Hepatocyte (in vitro differentiated cells): ENCODE data around the gene ERGIC1.

Source experiments
- CTCF ChIP-seq: fragments of 200-600 bp; sonication (generic); IDR thresholded peaks from 2 replicates; pipeline ENCODE4 v1.5.1; 2016; ENCODE audit warnings: antibody characterized with exemption, mild to moderate bottlenecking; ENCODE audit not compliant: poor library complexity
- EZH2 ChIP-seq: fragments of 200-600 bp; sonication (generic); IDR thresholded peaks from 2 replicates; pipeline ENCODE4 v1.6.1; 2016; ENCODE audit warnings: antibody characterized with exemption, mild to moderate bottlenecking, borderline replicate concordance
- EZH2phosphoT487 ChIP-seq: fragments of 200-600 bp; sonication (generic); IDR thresholded peaks from one replicate; pipeline ENCODE4 v1.6.1; 2018; ENCODE audit warnings: antibody characterized with exemption, mild to moderate bottlenecking, low read depth, moderate library complexity; ENCODE audit not compliant: unreplicated experiment, severe bottlenecking

- TF ChIP-seq CTCF = no peak
- TF ChIP-seq EZH2 = no peak
- TF ChIP-seq EZH2phosphoT487 = no peak
Observed at GRCh38 chr5:172839669-172840431, 5.8 kb downstream of the ERGIC1 start.
